ENCODE results near the gene TOP3A. TPM values are rescaled to one million over a fixed set of nuclear protein-coding genes. Genes with fewer than 3 reads are reported as not detected.
A peak's percentile ranks its signal among the peaks of the same experiment; 100 is the strongest.

Gene TOP3A
- total and polyA plus RNA-seq, 2 of the 4 experiments (the other 2 are of a cell fraction) = 13.4 to 21.3 TPM

- Histone ChIP-seq H3K18ac (ENCODE audit: low read depth, low read length) (no peak overlapping the region), H3K9ac (ENCODE audit: low read depth, low read length) (no peak overlapping the region), H3K27ac (ENCODE audit: insufficient read depth, low read length) (no peak overlapping the region), H3K36me3 (ENCODE audit: control insufficient read depth, insufficient read depth, low read length) (peaks cover 9% of the 10 kb centered on the region), H3K27me3 (ENCODE audit: control insufficient read depth, insufficient read depth, low read length) (no peaks in the 10 kb centered on the region), H3K9me3 (ENCODE audit: control insufficient read depth, insufficient read depth, low read length) (no peaks in the 10 kb centered on the region), H3K4me2 (ENCODE audit: low read depth, low read length) (no peak overlapping the region), H4K91ac (ENCODE audit: insufficient read depth, low read depth, low read length) (no peak overlapping the region), H4K5ac (ENCODE audit: low read depth, low read length) (no peak overlapping the region), H2AFZ (replicated peaks; ENCODE audit: low read length, poor library complexity) (no peak overlapping the region), H2BK15ac (ENCODE audit: low read depth, low read length) (no peak overlapping the region), H4K20me1 (ENCODE audit: insufficient read depth, low read length) (no peaks in the 10 kb centered on the region), H3K56ac (ENCODE audit: extremely low read depth, insufficient read depth, low read length) (no peak overlapping the region), H3K9me1 (ENCODE audit: insufficient read depth, low read length) (peaks cover 14% of the 10 kb centered on the region), H3K4ac (ENCODE audit: low read depth, low read length) (no peak overlapping the region), H3K23ac (ENCODE audit: low read depth, low read length) (no peak overlapping the region), H2AK9ac (replicated peaks; ENCODE audit: low read depth, low read length, poor library complexity) (peak overlapping the region; percentile 28), H3K14ac (replicated peaks; ENCODE audit: low read depth, low read length) (no peak overlapping the region), H3K4me1 (ENCODE audit: control insufficient read depth, insufficient read depth, low read length) (peaks cover 4% of the 10 kb centered on the region; the same call in 1 of the 2 replicates), H2AK5ac (ENCODE audit: low read depth, low read length) (no peak overlapping the region), H3K4me3 (ENCODE audit: insufficient read depth, low read depth, low read length) (no peak overlapping the region), H2BK5ac (ENCODE audit: low read depth, low read length, poor library complexity, severe bottlenecking) (no peak overlapping the region), H2BK20ac (ENCODE audit: low read depth, low read length) (no peak overlapping the region), H4K8ac (ENCODE audit: low read depth in 2 of 2, low read length in 2 of 2) (no peak overlapping the region), H3K79me1 (ENCODE audit: low read depth in 1 of 2, low read length in 2 of 2) (no peaks in the 10 kb centered on the region; a peak in 1 of 4 replicates), H2BK120ac (ENCODE audit: low read depth, low read length) (no peak overlapping the region)
- dilution Hi-C loops (cut with HindIII; ENCODE audit: low sequenced_read_pairs, unreplicated experiment) (no loop called here), in situ Hi-C loops (cut with MboI; ENCODE audit: low sequenced_read_pairs) (no loop called here), intact Hi-C loops (cut with micrococcal nuclease) (no loop called here)
- TF ChIP-seq CTCF (conservative IDR thresholded peaks at IDR 0.05; ENCODE audit: low read depth, low read length) (no peak), MXI1 (IDR thresholded peaks at IDR 0.05; ENCODE audit: borderline replicate concordance, low read depth, low read length) (no peak), RCOR1 (IDR thresholded peaks at IDR 0.05; ENCODE audit: insufficient replicate concordance, low read length) (no peak), MAZ (IDR thresholded peaks at IDR 0.05; ENCODE audit: borderline replicate concordance, low read depth, low read length) (no peak), POLR2A (IDR thresholded peaks at IDR 0.05; ENCODE audit: low read depth, low read length) (no peak), FOS (IDR thresholded peaks at IDR 0.05; ENCODE audit: low read depth, low read length) (no peak), USF2 (IDR thresholded peaks at IDR 0.05; ENCODE audit: low read depth, low read length) (no peak), BHLHE40 (IDR thresholded peaks at IDR 0.05; ENCODE audit: low read depth, low read length) (no peak), NFE2L2 (IDR thresholded peaks at IDR 0.05; ENCODE audit: low read depth, low read length) (no peak), SMC3 (IDR thresholded peaks at IDR 0.05; ENCODE audit: low read depth, low read length) (no peak), RFX5 (IDR thresholded peaks at IDR 0.05; ENCODE audit: low read depth, low read length) (no peak), CHD1 (IDR thresholded peaks at IDR 0.05; ENCODE audit: low read depth, low read length) (no peak), RAD21 (IDR thresholded peaks at IDR 0.05; ENCODE audit: low read length) (no peak), CEBPB (IDR thresholded peaks at IDR 0.05; ENCODE audit: low read depth, low read length) (no peak), ELK1 (IDR thresholded peaks at IDR 0.05; ENCODE audit: borderline replicate concordance, low read depth, low read length) (no peak), MAFK (IDR thresholded peaks at IDR 0.05; ENCODE audit: low read depth, low read length) (no peak)
- ChIA-PET POLR2A (ENCODE audit: unreplicated experiment) (no interaction called here), CTCF (interaction anchor here (1.1 kb wide), 1 partner anchor 10 kb away, joined by 3 read pairs; no protein-coding TSS in a partner anchor)
- WGBS, 2 experiments (ENCODE audit: extremely low coverage in 2 of 2, insufficient read length in 1 of 2) = 62% methylated on average over 2 of the region's 4 CpGs; no CpG with 5 or more reads in 1 of the 2 experiments
- ATAC-seq (ENCODE audit: low read depth) = peak; percentile 54
- DNase-seq = peak; percentile 28
- no TSS peak for BruUV-seq (replicated peaks)
Measured at GRCh38 chr17:18332909-18333489, 18.2 kb upstream of the TOP3A start.

Measured in IMR-90 (cell line).